CD4-positive, alpha-beta memory T cell (primary cell): Measurements from ENCODE around the gene CCDC102A. TPM values are rescaled to one million over a fixed set of nuclear protein-coding genes. Genes with fewer than 3 reads are reported as not detected.

Experiments
- CTCF ChIA-PET: fragments of 350-600 bp; sonication (Branson Sonifier 250); formaldehyde crosslinking; loops from one replicate; lab custom pipeline; 2021; ENCODE audit warnings: inconsistent platforms; ENCODE audit not compliant: partially characterized antibody; lab: Charles Lee
- POLR2A ChIA-PET: fragments of 350-600 bp; sonication (Branson Sonifier 250); formaldehyde crosslinking; loops from one replicate; lab custom pipeline; 2021; ENCODE audit not compliant: partially characterized antibody; lab: Charles Lee
- DNase-seq, 5 donors: peaks; one replicate each; pipeline versions ENCODE4 v3.0.0 to v3.0.0-alpha.2; 2020 to 2022; ENCODE audit warnings: mixed read lengths in 1 of 5
- H3K27ac ChIP-seq: one replicate; pipeline ENCODE4 v1.7.0; 2013; ENCODE audit warnings: low read depth, low read length
- H3K27me3 ChIP-seq: 2 replicates; pipeline ENCODE4 v1.7.0; 2013; ENCODE audit warnings: mild to moderate bottlenecking, low read length, moderate library complexity; ENCODE audit not compliant: insufficient read depth
- H3K36me3 ChIP-seq: 2 replicates; pipeline ENCODE4 v1.7.0; 2013; ENCODE audit warnings: mild to moderate bottlenecking, low read length, moderate library complexity; ENCODE audit not compliant: insufficient read depth
- H3K4me1 ChIP-seq: 2 replicates; pipeline ENCODE4 v1.7.0; 2013; ENCODE audit warnings: mild to moderate bottlenecking, low read length, moderate library complexity; ENCODE audit not compliant: insufficient read depth
- H3K4me3 ChIP-seq, 2 donors: one replicate each; pipeline ENCODE4 v1.7.0; 2013; ENCODE audit warnings: low read length in 2 of 2, mild to moderate bottlenecking in 1 of 2
- H3K9me3 ChIP-seq, 2 donors: one replicate each; pipeline ENCODE4 v1.7.0; 2013; ENCODE audit warnings: low read length in 2 of 2, control low read depth in 1 of 2; ENCODE audit not compliant: control insufficient read depth in 1 of 2
- H3K27ac Mint-ChIP-seq, 7 donors: one replicate each; pipeline ENCODE4 v1.8.0; 2020 to 2021; ENCODE audit warnings: mixed read lengths in 7 of 7, mild to moderate bottlenecking in 6 of 7, inconsistent platforms in 3 of 7, moderate library complexity in 3 of 7
- H3K27me3 Mint-ChIP-seq, 2 donors: one replicate each; pipeline ENCODE4 v1.8.0; 2020 to 2021; ENCODE audit warnings: mixed read lengths in 2 of 2
- H3K36me3 Mint-ChIP-seq, 2 donors: one replicate each; pipeline ENCODE4 v1.8.0; 2020 to 2021; ENCODE audit warnings: mixed read lengths in 2 of 2, inconsistent platforms in 1 of 2, mild to moderate bottlenecking in 1 of 2
- H3K4me1 Mint-ChIP-seq, 4 donors: one replicate each; pipeline ENCODE4 v1.8.0; 2020 to 2021; ENCODE audit warnings: mixed read lengths in 4 of 4, mild to moderate bottlenecking in 1 of 4
- H3K4me3 Mint-ChIP-seq, 8 donors: one replicate each; pipeline ENCODE4 v1.8.0; 2020 to 2021; ENCODE audit warnings: mixed read lengths in 8 of 8, mild to moderate bottlenecking in 7 of 8, moderate library complexity in 6 of 8, inconsistent platforms in 3 of 8
- H3K9me3 Mint-ChIP-seq, 8 donors: one replicate each; pipeline ENCODE4 v1.8.0; 2020 to 2021; ENCODE audit warnings: mixed read lengths in 8 of 8, mild to moderate bottlenecking in 5 of 8, inconsistent platforms in 3 of 8, moderate library complexity in 1 of 8
- intact Hi-C: fragments of 100-400 bp; cut with micrococcal nuclease; formaldehyde crosslinking; loops from one replicate; pipeline ENCODE4 v1.15.1; 2023
- polyA plus RNA-seq, 2 donors: library from polyadenylated mRNA; unstranded; fragments of 300-500 nt; fragmentation: Illumina TruSeq; gene quantifications; one replicate each; pipeline ENCODE4 v1.2.3, GENCODE V29; 2021
- total RNA-seq, 2 experiments: library from RNA; stranded (reverse); gene quantifications; one replicate each; pipeline ENCODE4 v1.2.3, GENCODE V29; 2021

Gene CCDC102A
- total and polyA plus RNA-seq, 4 experiments from 2014 or later = 1.2 to 9.9 (median 5.1) TPM

GRCh38 chr16:57478396-57479204, 57.8 kb downstream of the CCDC102A start:
- Mint-ChIP-seq H3K9me3 (no peaks in the 10 kb centered on the region), H3K27me3 (no peaks in the 10 kb centered on the region), H3K36me3 (peaks cover 0 to 2% of the 10 kb centered on the region in 2 donors), H3K4me1 (peaks cover 5 to 12% (median 10%) of the 10 kb centered on the region in 4 donors), H3K27ac (peak overlapping the region in 2 of 7 donors; percentile 58 to 81), H3K4me3 (no peak overlapping the region)
- CTCF ChIA-PET = interaction anchor here (0.7 to 0.9 kb wide), 2 partner anchors 26 to 39 kb away, joined by 3 to 4 read pairs; no protein-coding TSS in a partner anchor
- no peaks in the 10 kb centered on the region for H3K27me3 ChIP-seq
- H3K36me3 ChIP-seq = no peaks in the 10 kb centered on the region
- intact Hi-C loops = no loop called here
- no peak for DNase-seq
- H3K27ac ChIP-seq = no peak overlapping the region
- POLR2A ChIA-PET = no interaction called here
- no peaks in the 10 kb centered on the region for H3K9me3 ChIP-seq
- H3K4me1 ChIP-seq = peaks cover 17% of the 10 kb centered on the region
- no peak overlapping the region for H3K4me3 ChIP-seq

- no peaks in the 10 kb centered on the region for H3K9me3 Mint-ChIP-seq
- no peaks in the 10 kb centered on the region for H3K9me3 ChIP-seq
- POLR2A ChIA-PET = interaction anchor here (1.1 kb wide), 1 partner anchor 15 kb away, joined by 4 read pairs; the partner anchor contains the start of gene POLR2C
- peaks cover 0 to 2% of the 10 kb centered on the region in 2 donors for H3K36me3 Mint-ChIP-seq
- intact Hi-C loops = no loop called here
- CTCF ChIA-PET = no interaction called here
- H3K4me3 Mint-ChIP-seq = no peak overlapping the region
- no peak overlapping the region for H3K27ac ChIP-seq
- no peak overlapping the region for H3K4me3 ChIP-seq
- peaks cover 17% of the 10 kb centered on the region for H3K4me1 ChIP-seq
- H3K36me3 ChIP-seq = no peaks in the 10 kb centered on the region
- no peak for DNase-seq
- H3K27me3 Mint-ChIP-seq = no peaks in the 10 kb centered on the region
- no peaks in the 10 kb centered on the region for H3K27me3 ChIP-seq
- peaks cover 5 to 12% (median 10%) of the 10 kb centered on the region in 4 donors for H3K4me1 Mint-ChIP-seq
- H3K27ac Mint-ChIP-seq = no peak overlapping the region
These were observed 58.7 kb downstream of the CCDC102A start for GRCh38 chr16:57477531-57478202.

GRCh38 chr16:57476546-57477410, 59.6 kb downstream of the CCDC102A start:
- Mint-ChIP-seq H3K27ac (peak overlapping the region in 5 of 7 donors; percentile 46 to 83 (median 70)), H3K9me3 (no peaks in the 10 kb centered on the region), H3K4me3 (peak overlapping the region in 3 of 8 donors; percentile 34 to 69 (median 59)), H3K36me3 (peaks cover 4 to 7% of the 10 kb centered on the region in 2 donors), H3K4me1 (peaks cover 7 to 12% (median 10%) of the 10 kb centered on the region in 4 donors), H3K27me3 (no peaks in the 10 kb centered on the region)
- Histone ChIP-seq H3K36me3 (peaks cover 4% of the 10 kb centered on the region), H3K27ac (no peak overlapping the region), H3K4me1 (peaks cover 17% of the 10 kb centered on the region), H3K27me3 (no peaks in the 10 kb centered on the region), H3K4me3 (no peak overlapping the region), H3K9me3 (no peaks in the 10 kb centered on the region)
- POLR2A ChIA-PET = interaction anchor here (0.7 to 1.1 kb wide), 3 partner anchors 14 to 30 kb away, joined by 3 to 4 read pairs (median 3); partner anchors contain the start of genes CIAPIN1, COQ9 and POLR2C
- no peak for DNase-seq
- intact Hi-C loops = loop anchor here (1.0 kb wide), 2 partner anchors 10 to 43 kb away; partner anchors contain the start of gene DOK4
- CTCF ChIA-PET = interaction anchor here (0.8 to 1.0 kb wide), 2 partner anchors 40 to 43 kb away, joined by 4 to 7 read pairs; no protein-coding TSS in a partner anchor

GRCh38 chr16:57475711-57476339, 60.5 kb downstream of the CCDC102A start:
- CTCF ChIA-PET = interaction anchor here (1.0 kb wide), 2 partner anchors 14 to 44 kb away, joined by 3 to 7 read pairs; no protein-coding TSS in a partner anchor
- Histone ChIP-seq H3K27ac (no peak overlapping the region), H3K9me3 (no peaks in the 10 kb centered on the region), H3K27me3 (no peaks in the 10 kb centered on the region), H3K4me1 (peaks cover 17% of the 10 kb centered on the region), H3K4me3 (no peak overlapping the region), H3K36me3 (peaks cover 10% of the 10 kb centered on the region)
- intact Hi-C loops = loop anchor here (1.0 kb wide), 2 partner anchors 10 to 43 kb away; partner anchors contain the start of gene DOK4
- peak overlapping the region in 4 of 7 donors; percentile 74 to 79 (median 76) for H3K27ac Mint-ChIP-seq
- peaks cover 0 to 2% (median 0%) of the 10 kb centered on the region in 8 donors for H3K9me3 Mint-ChIP-seq
- peak; percentile 66 to 82 (median 75) for DNase-seq
- peaks cover 7 to 12% (median 10%) of the 10 kb centered on the region in 4 donors for H3K4me1 Mint-ChIP-seq
- POLR2A ChIA-PET = interaction anchor here (0.6 to 3.5 kb wide), 7 partner anchors 11 to 260 kb away, joined by 3 to 16 read pairs (median 4); partner anchors contain the start of genes CIAPIN1, COQ9, KATNB1 and POLR2C
- no peaks in the 10 kb centered on the region for H3K27me3 Mint-ChIP-seq
- peak overlapping the region in 5 of 8 donors; percentile 5 to 69 (median 59) for H3K4me3 Mint-ChIP-seq
- H3K36me3 Mint-ChIP-seq = peaks cover 4 to 13% of the 10 kb centered on the region in 2 donors

GRCh38 chr16:57474671-57475661, 61.4 kb downstream of the CCDC102A start:
- H3K27ac ChIP-seq = no peak overlapping the region
- H3K27me3 ChIP-seq = no peaks in the 10 kb centered on the region
- H3K36me3 Mint-ChIP-seq = peaks cover 7 to 22% of the 10 kb centered on the region in 2 donors
- ChIA-PET CTCF (interaction anchor here (1.0 to 2.9 kb wide), 6 partner anchors 12 to 56 kb away, joined by 3 to 14 read pairs (median 5); partner anchors contain the start of genes CIAPIN1, COQ9, DOK4 and POLR2C), POLR2A (interaction anchor here (1.0 to 3.5 kb wide), 5 partner anchors 10 to 261 kb away, joined by 3 to 16 read pairs (median 4); partner anchors contain the start of genes KATNB1 and POLR2C)
- no peak overlapping the region for H3K4me3 Mint-ChIP-seq
- H3K27ac Mint-ChIP-seq = peak overlapping the region in 5 of 7 donors; percentile 42 to 74 (median 64)
- peaks cover 7 to 12% (median 10%) of the 10 kb centered on the region in 4 donors for H3K4me1 Mint-ChIP-seq
- H3K4me3 ChIP-seq = no peak overlapping the region
- DNase-seq = no peak
- H3K4me1 ChIP-seq = peaks cover 17% of the 10 kb centered on the region
- intact Hi-C loops = no loop called here
- peaks cover 19% of the 10 kb centered on the region for H3K36me3 ChIP-seq
- H3K9me3 Mint-ChIP-seq = peaks cover 0 to 2% (median 0%) of the 10 kb centered on the region in 8 donors
- H3K9me3 ChIP-seq = no peaks in the 10 kb centered on the region
- no peaks in the 10 kb centered on the region for H3K27me3 Mint-ChIP-seq
